Esophagus muscularis mucosa (tissue), 4 donors: ENCODE data around the gene DEFB121. TPM values are rescaled to one million over a fixed set of nuclear protein-coding genes. Genes with fewer than 3 reads are reported as not detected.

Source experiments
- DNase-seq: peaks from one replicate; pipeline ENCODE4 v3.0.0-alpha.2; 2017; ENCODE audit errors: extremely low spot score
- H3K27ac ChIP-seq, 4 donors: fragments of 200-600 bp; sonication (generic); replicated peaks in 1 of 4; 1 replicate in 3 of 4; 2 replicates in 1 of 4; pipeline ENCODE4 v1.5.1; 2016 to 2019; ENCODE audit warnings: mild to moderate bottlenecking in 1 of 4
- H3K27me3 ChIP-seq, 4 donors: fragments of 200-600 bp; sonication (generic); one replicate each; pipeline versions ENCODE4 v1.5.1 to v1.6.0; 2016 to 2019
- H3K36me3 ChIP-seq, 4 donors: fragments of 200-600 bp; sonication (generic); one replicate each; pipeline ENCODE4 v1.5.1; 2016 to 2019
- H3K4me1 ChIP-seq, 4 donors: fragments of 200-600 bp; sonication (generic); one replicate each; pipeline ENCODE4 v1.5.1; 2016 to 2019
- H3K4me3 ChIP-seq, 4 donors: fragments of 200-600 bp; sonication (generic); 1 replicate in 2 of 4; 2 replicates in 2 of 4; pipeline ENCODE4 v1.5.1; 2016 to 2019; ENCODE audit warnings: mild to moderate bottlenecking in 4 of 4, moderate library complexity in 1 of 4
- H3K9me3 ChIP-seq, 4 donors: fragments of 200-600 bp; sonication (generic); 1 replicate in 3 of 4; 2 replicates in 1 of 4; pipeline ENCODE4 v1.5.1; 2016 to 2019
- CTCF ChIP-seq, 3 experiments: fragments of 200-600 bp in 2 of 3; fragments of 450-650 bp in 1 of 3; sonication (generic) in 2 of 3; IDR thresholded peaks; one replicate each; pipeline ENCODE4 v1.5.1; 2017 to 2019; ENCODE audit warnings: antibody characterized with exemption in 3 of 3, mild to moderate bottlenecking in 2 of 3, moderate library complexity in 1 of 3
- EP300 ChIP-seq: sonication (generic); formaldehyde crosslinking; IDR thresholded peaks from one replicate; pipeline ENCODE4 v1.6.1; 2017; ENCODE audit warnings: antibody characterized with exemption
- POLR2A ChIP-seq: fragments of 450-650 bp; IDR thresholded peaks from one replicate; pipeline ENCODE4 v1.6.1; 2017; ENCODE audit warnings: antibody characterized with exemption, moderate library complexity, mild to moderate bottlenecking, low read depth
- POLR2AphosphoS5 ChIP-seq, 2 donors: sonication (generic); formaldehyde crosslinking; IDR thresholded peaks; one replicate each; pipeline ENCODE4 v1.6.1; 2017; ENCODE audit warnings: antibody characterized with exemption in 2 of 2
- WGBS: methylation state at CpG from one replicate; pipeline ENCODE4 v1.1.5; 2018; 5-methylcytosine and 5-hydroxymethylcytosine counted together
- intact Hi-C: fragments of 100-400 bp; cut with DNase I; formaldehyde crosslinking; loops from one replicate; pipeline ENCODE4 v1.15.1; 2023
- total RNA-seq, 4 donors: library from RNA; depleted of rRNA; stranded (reverse); fragments of >200 nt; gene quantifications; one replicate each; pipeline versions ENCODE4 v1.1.0 to v1.2.1, GENCODE V29; 2016

Gene DEFB121
- total RNA-seq = not detected

- 48% methylated on average over 3 of the region's 3 CpGs for WGBS
Measured at GRCh38 chr20:31406115-31406514, at the start of gene DEFB121. TSS of gene DEFB121 (minus strand) at chr20:31406215. CDS start at chr20:31406152, 63 bp downstream.

GRCh38 chr20:31454361-31454760 lies 48.3 kb upstream of the DEFB121 start:
- Histone ChIP-seq H3K36me3 (no peaks in the 10 kb centered on the region), H3K4me1 (no peaks in the 10 kb centered on the region), H3K27ac (no peak overlapping the region), H3K27me3 (peaks cover 0 to 18% (median 0%) of the 10 kb centered on the region in 4 donors), H3K9me3 (no peaks in the 10 kb centered on the region), H3K4me3 (no peak overlapping the region)
- intact Hi-C loops = no loop called here
- no peak for TF ChIP-seq EP300
- TF ChIP-seq CTCF (IDR thresholded peaks at IDR 0.05) = no peak
- TF ChIP-seq POLR2AphosphoS5 (IDR thresholded peaks at IDR 0.05) = no peak
- TF ChIP-seq POLR2A = no peak
- no peak for DNase-seq
- WGBS = 93% methylated on average over 1 of the region's 1 CpG

More at GRCh38 chr20:31406115-31406514, at the start of gene DEFB121:
- H3K9me3 ChIP-seq = no peaks in the 10 kb centered on the region
- H3K36me3 ChIP-seq = no peaks in the 10 kb centered on the region
- no peak within 1 kb of the TSS for H3K4me3 ChIP-seq
- TF ChIP-seq CTCF (IDR thresholded peaks at IDR 0.05) (no peak), EP300 (no peak), POLR2AphosphoS5 (IDR thresholded peaks at IDR 0.05) (no peak), POLR2A (no peak)
- no peak for DNase-seq
- intact Hi-C loops = no loop called here
- no peaks in the 10 kb centered on the region for H3K4me1 ChIP-seq
- peaks cover 0 to 20% (median 0%) of the 10 kb centered on the region in 4 donors for H3K27me3 ChIP-seq
- no peak within 1 kb of the TSS for H3K27ac ChIP-seq

- H3K27ac ChIP-seq = no peak overlapping the region
- TF ChIP-seq CTCF (IDR thresholded peaks at IDR 0.05) (no peak), EP300 (no peak), POLR2AphosphoS5 (IDR thresholded peaks at IDR 0.05) (no peak), POLR2A (no peak)
- H3K4me1 ChIP-seq = no peaks in the 10 kb centered on the region
- no peak overlapping the region for H3K4me3 ChIP-seq
- H3K9me3 ChIP-seq = no peaks in the 10 kb centered on the region
- 76% methylated on average over 2 of the region's 2 CpGs for WGBS
- no peaks in the 10 kb centered on the region for H3K36me3 ChIP-seq
- peaks cover 0 to 7% (median 0%) of the 10 kb centered on the region in 4 donors for H3K27me3 ChIP-seq
- intact Hi-C loops = no loop called here
- no peak for DNase-seq
Measured at GRCh38 chr20:31452575-31452974, 46.6 kb upstream of the DEFB121 start.

GRCh38 chr20:31449511-31450414 lies 43.7 kb upstream of the DEFB121 start:
- DNase-seq = no peak
- Histone ChIP-seq H3K27me3 (no peaks in the 10 kb centered on the region), H3K36me3 (no peaks in the 10 kb centered on the region), H3K4me3 (no peak overlapping the region), H3K9me3 (no peaks in the 10 kb centered on the region), H3K4me1 (no peaks in the 10 kb centered on the region), H3K27ac (no peak overlapping the region)
- WGBS = 73% methylated on average over 8 of the region's 8 CpGs
- TF ChIP-seq POLR2AphosphoS5 (IDR thresholded peaks at IDR 0.05) = no peak
- TF ChIP-seq POLR2A = no peak
- no peak for TF ChIP-seq CTCF (IDR thresholded peaks at IDR 0.05)
- TF ChIP-seq EP300 = no peak
- intact Hi-C loops = no loop called here
